Ammon's horn (tissue), 1 donor: ENCODE measurements around the gene CCDC12.

Experiments used
- DNase-seq: peaks from one replicate; pipeline ENCODE4 v3.0.0-alpha.2; 2016; ENCODE audit warnings: low spot score

CCDC12 gene

GRCh38 chr3:46955801-46956259 is 20.7 kb downstream of the CCDC12 start:
- DNase-seq, result no peak

- DNase-seq, result no peak
These were observed 21.4 kb downstream of the CCDC12 start for GRCh38 chr3:46955157-46955556.

- no peak for DNase-seq
These were observed 22.4 kb downstream of the CCDC12 start for GRCh38 chr3:46954178-46954577.

GRCh38 chr3:46953234-46954010 is 23.1 kb downstream of the CCDC12 start:
- no peak for DNase-seq

GRCh38 chr3:46952813-46953212 is 23.7 kb downstream of the CCDC12 start:
- no peak for DNase-seq

GRCh38 chr3:46950650-46951241 is 25.8 kb downstream of the CCDC12 start:
- no peak for DNase-seq

- DNase-seq, result no peak
These were observed 26.4 kb downstream of the CCDC12 start for GRCh38 chr3:46950177-46950576.

- no peak for DNase-seq
These were observed 27.5 kb downstream of the CCDC12 start for GRCh38 chr3:46948830-46949671.

- no peak for DNase-seq
These were observed 28.4 kb downstream of the CCDC12 start for GRCh38 chr3:46947981-46948791.

GRCh38 chr3:46947546-46947901 is 29.0 kb downstream of the CCDC12 start:
- DNase-seq, result no peak

GRCh38 chr3:46946856-46947545 is 29.5 kb downstream of the CCDC12 start:
- no peak for DNase-seq

- no peak for DNase-seq
These were observed 30.1 kb downstream of the CCDC12 start for GRCh38 chr3:46946416-46946815.

- no peak for DNase-seq
These were observed 32.4 kb downstream of the CCDC12 start for GRCh38 chr3:46944191-46944590.

GRCh38 chr3:46943237-46944187 is 33.0 kb downstream of the CCDC12 start:
- no peak for DNase-seq

- DNase-seq, result no peak
These were observed 33.9 kb downstream of the CCDC12 start for GRCh38 chr3:46942481-46943236.

- no peak for DNase-seq
These were observed 34.5 kb downstream of the CCDC12 start for GRCh38 chr3:46942076-46942475.

- DNase-seq, result no peak
These were observed 36.7 kb downstream of the CCDC12 start for GRCh38 chr3:46939578-46940445.

- DNase-seq, result no peak
These were observed 38.4 kb downstream of the CCDC12 start for GRCh38 chr3:46938118-46938517.
